Measurements from ENCODE around the gene ZNF892.
A peak's percentile ranks its signal among the peaks of the same experiment; 100 is the strongest.

DNA sequence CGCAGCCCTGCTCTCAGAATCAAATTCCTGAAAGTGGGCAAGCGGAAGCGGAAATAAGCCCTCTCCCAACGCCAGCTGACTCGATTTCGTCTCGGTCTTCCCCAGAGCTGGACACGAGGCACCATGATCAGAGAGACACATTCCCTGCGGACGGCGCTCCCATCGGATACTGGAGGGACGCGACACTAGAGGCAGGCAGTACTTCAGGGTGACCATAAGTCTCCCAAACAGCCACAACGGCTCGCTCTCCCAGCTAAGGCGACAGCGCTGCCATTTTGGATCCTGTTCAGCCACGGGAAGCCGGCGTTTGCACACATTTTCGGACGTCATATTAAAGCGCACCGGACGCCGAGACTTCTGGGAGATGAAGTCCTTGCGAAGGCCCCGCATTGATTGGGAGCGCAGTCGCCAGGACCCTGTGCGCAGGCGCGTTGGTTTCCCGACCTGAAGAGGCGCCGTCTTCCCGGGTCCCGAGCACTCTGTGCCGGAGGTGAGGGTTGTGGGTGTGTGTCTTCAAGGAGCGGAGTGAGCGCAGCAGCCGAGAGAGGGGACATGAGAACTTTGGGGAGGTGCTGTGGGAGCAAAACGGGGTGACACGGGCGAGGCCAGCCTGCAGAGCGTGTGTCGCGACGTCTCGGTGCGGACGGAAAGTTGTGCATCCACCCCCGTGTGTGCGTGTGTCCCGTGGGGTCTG lies 41.8 kb upstream of the ZNF892 start, which contains the start of gene ZNF2:
- TF ChIP-seq, protein P1, sequence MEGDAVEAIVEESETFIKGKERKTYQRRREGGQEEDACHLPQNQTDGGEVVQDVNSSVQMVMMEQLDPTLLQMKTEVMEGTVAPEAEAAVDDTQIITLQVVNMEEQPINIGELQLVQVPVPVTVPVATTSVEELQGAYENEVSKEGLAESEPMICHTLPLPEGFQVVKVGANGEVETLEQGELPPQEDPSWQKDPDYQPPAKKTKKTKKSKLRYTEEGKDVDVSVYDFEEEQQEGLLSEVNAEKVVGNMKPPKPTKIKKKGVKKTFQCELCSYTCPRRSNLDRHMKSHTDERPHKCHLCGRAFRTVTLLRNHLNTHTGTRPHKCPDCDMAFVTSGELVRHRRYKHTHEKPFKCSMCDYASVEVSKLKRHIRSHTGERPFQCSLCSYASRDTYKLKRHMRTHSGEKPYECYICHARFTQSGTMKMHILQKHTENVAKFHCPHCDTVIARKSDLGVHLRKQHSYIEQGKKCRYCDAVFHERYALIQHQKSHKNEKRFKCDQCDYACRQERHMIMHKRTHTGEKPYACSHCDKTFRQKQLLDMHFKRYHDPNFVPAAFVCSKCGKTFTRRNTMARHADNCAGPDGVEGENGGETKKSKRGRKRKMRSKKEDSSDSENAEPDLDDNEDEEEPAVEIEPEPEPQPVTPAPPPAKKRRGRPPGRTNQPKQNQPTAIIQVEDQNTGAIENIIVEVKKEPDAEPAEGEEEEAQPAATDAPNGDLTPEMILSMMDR (conservative IDR thresholded peaks at IDR 0.05 in 1 of 2, IDR thresholded peaks at IDR 0.05 in 1 of 2; ENCODE audit: low read depth in 1 of 2, low read length in 2 of 2), result peak in 1 of 2 donors; percentile 3
- TF ChIP-seq EZH2 (IDR thresholded peaks at IDR 0.05; ENCODE audit: low read length, missing control alignments), result no peak

All from fibroblast of lung (primary cell).